Astrocyte (in vitro differentiated cells and primary cell): Measurements from ENCODE around the gene TLCD5.

Experiments
- CTCF ChIP-seq: IDR thresholded peaks from 2 replicates; pipeline ENCODE4 v1.5.1; 2011; ENCODE audit warnings: low read depth, mild to moderate bottlenecking, inconsistent platforms, low read length, moderate library complexity; ENCODE audit not compliant: insufficient read depth
- EZH2 ChIP-seq: IDR thresholded peaks from 2 replicates; pipeline ENCODE4 v1.6.1; 2012; ENCODE audit warnings: mild to moderate bottlenecking, low read length, inconsistent platforms; ENCODE audit not compliant: insufficient read depth

DNA sequence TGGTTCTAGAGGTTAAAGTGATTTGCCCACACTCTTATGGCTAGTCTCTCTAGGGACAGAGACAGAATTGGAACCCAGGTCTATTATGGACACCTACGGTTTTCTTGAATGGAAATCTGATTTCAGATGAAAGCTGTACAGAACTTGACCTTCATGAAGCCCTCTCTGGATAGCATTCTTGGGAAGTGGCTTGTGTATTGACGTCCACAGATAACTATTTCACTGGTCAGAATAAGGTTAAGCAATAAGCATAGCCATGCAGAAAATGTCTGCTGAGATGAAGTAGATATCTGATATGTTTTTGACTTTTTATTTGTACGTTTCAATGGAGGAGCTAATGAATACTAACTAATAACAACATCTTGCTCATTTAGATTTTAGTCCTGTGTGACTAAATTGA, 1.1 kb downstream of the TLCD5 start:
- TF ChIP-seq CTCF, result no peak
- TF ChIP-seq EZH2, result no peak
